ENCODE results near the gene AK9. TPM values are rescaled to one million over a fixed set of nuclear protein-coding genes. Genes with fewer than 3 reads are reported as not detected.

The AK9 gene
- total and polyA plus RNA-seq, 12 donors = 1.9 to 9.9 (median 5.4) TPM

GRCh38 chr6:109453156-109453555 is 237.8 kb downstream of the AK9 start:
- Histone ChIP-seq H3K27ac (no peak overlapping the region), H3K9me3 (replicated peaks in 1 of 3) (no peaks in the 10 kb centered on the region), H3K36me3 (replicated peaks in 1 of 2) (no peaks in the 10 kb centered on the region), H3K4me1 (replicated peaks in 1 of 2) (peaks cover 15 to 31% of the 10 kb centered on the region in 2 donors), H3K4me3 (no peak overlapping the region), H3K27me3 (no peaks in the 10 kb centered on the region)
- 92 to 97% (median 92%) methylated on average over 2 of the region's 2 CpGs for WGBS, 4 donors
- intact Hi-C loops (cut with DNase I) = no loop called here
- TF ChIP-seq CTCF (IDR thresholded peaks at IDR 0.05) = no peak
- no peak for TF ChIP-seq POLR2A (IDR thresholded peaks at IDR 0.05)
- DNase-seq = peak in 1 of 7 donors; percentile 46

GRCh38 chr6:109452181-109452580 is 238.8 kb downstream of the AK9 start:
- no peak overlapping the region for H3K4me3 ChIP-seq
- intact Hi-C loops (cut with DNase I) = no loop called here
- 88 to 93% (median 91%) methylated on average over 9 of the region's 9 CpGs for WGBS, 4 donors

GRCh38 chr6:109451376-109451775 is 239.6 kb downstream of the AK9 start:
- intact Hi-C loops (cut with DNase I) = no loop called here
- Histone ChIP-seq H3K27ac (no peak overlapping the region), H3K4me1 (replicated peaks in 1 of 2) (peaks cover 11 to 19% of the 10 kb centered on the region in 2 donors), H3K9me3 (replicated peaks in 1 of 3) (no peaks in the 10 kb centered on the region), H3K4me3 (no peak overlapping the region), H3K36me3 (replicated peaks in 1 of 2) (no peaks in the 10 kb centered on the region), H3K27me3 (no peaks in the 10 kb centered on the region)
- no peak for TF ChIP-seq POLR2A (IDR thresholded peaks at IDR 0.05)
- no peak for TF ChIP-seq CTCF (IDR thresholded peaks at IDR 0.05)
- DNase-seq = peak in 1 of 7 donors; percentile 45
- 90 to 95% (median 93%) methylated on average over 7 of the region's 7 CpGs for WGBS, 4 donors

More at GRCh38 chr6:109452181-109452580, 238.8 kb downstream of the AK9 start:
- Histone ChIP-seq H3K27ac (no peak overlapping the region), H3K36me3 (replicated peaks in 1 of 2) (no peaks in the 10 kb centered on the region), H3K4me1 (replicated peaks in 1 of 2) (peaks cover 15 to 27% of the 10 kb centered on the region in 2 donors), H3K9me3 (replicated peaks in 1 of 3) (no peaks in the 10 kb centered on the region), H3K27me3 (no peaks in the 10 kb centered on the region)
- peak in 1 of 7 donors; percentile 43 for DNase-seq
- TF ChIP-seq CTCF (IDR thresholded peaks at IDR 0.05) (no peak), POLR2A (IDR thresholded peaks at IDR 0.05) (no peak)

DNA sequence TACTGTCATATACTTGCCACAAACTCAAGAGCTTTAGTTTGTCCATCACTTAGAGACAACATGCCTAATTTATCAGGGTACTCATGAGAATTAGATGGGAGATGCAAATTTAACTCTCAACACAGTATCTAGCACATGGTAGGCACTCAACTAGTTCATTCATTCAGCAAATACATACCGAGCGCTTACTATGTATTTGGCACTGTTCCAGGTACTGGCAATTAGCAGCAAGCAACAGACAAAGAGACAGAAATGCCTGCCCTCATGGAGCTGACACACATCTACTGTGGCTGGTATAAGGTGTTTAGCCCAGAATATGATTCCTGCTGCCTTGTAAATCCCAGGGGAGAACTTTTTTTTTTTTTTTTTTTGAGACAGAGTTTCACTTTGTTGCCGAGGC is 240.2 kb downstream of the AK9 start:
- no peak for TF ChIP-seq POLR2A (IDR thresholded peaks at IDR 0.05)
- no peak for TF ChIP-seq CTCF (IDR thresholded peaks at IDR 0.05)
- peak in 1 of 7 donors; percentile 25 for DNase-seq
- Histone ChIP-seq H3K27me3 (no peaks in the 10 kb centered on the region), H3K4me1 (replicated peaks in 1 of 2) (peaks cover 6 to 14% of the 10 kb centered on the region in 2 donors), H3K9me3 (replicated peaks in 1 of 3) (no peaks in the 10 kb centered on the region), H3K27ac (no peak overlapping the region), H3K4me3 (no peak overlapping the region), H3K36me3 (replicated peaks in 1 of 2) (no peaks in the 10 kb centered on the region)
- WGBS, 4 donors = 71 to 76% (median 73%) methylated on average over 3 of the region's 3 CpGs
- intact Hi-C loops (cut with DNase I) = no loop called here
